SKM-1 treated with dmso at 0.1 percent for 144 hours (cell line): ENCODE measurements around the gene KCNQ2.

Experiments used
- DNase-seq: peaks from one replicate; lab custom pipeline; 2025; ENCODE audit not compliant: unreplicated experiment; lab: John Stamatoyannopoulos, UW

Gene KCNQ2

DNA sequence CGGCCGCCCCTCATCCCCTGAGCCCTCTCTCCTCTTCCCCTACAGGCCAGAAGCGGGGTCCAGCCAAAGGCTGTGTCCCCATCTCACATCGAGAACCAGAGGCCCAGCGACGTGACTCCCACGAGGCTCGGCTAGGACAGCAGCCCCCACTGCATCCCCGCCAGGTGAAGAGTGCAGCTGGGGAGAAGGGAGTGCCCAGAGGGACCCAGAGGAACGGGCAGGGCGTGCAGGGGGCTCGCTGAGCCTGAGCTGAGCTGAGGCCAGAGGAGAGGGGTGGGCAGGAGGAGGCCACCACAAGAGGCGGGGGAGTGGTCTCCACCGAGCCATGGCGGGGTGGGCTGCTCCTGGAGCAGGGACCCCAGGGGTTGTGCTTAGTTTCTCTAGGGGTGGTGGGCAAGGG, 32.6 kb downstream of the KCNQ2 start:
- DNase-seq: no peak

DNA sequence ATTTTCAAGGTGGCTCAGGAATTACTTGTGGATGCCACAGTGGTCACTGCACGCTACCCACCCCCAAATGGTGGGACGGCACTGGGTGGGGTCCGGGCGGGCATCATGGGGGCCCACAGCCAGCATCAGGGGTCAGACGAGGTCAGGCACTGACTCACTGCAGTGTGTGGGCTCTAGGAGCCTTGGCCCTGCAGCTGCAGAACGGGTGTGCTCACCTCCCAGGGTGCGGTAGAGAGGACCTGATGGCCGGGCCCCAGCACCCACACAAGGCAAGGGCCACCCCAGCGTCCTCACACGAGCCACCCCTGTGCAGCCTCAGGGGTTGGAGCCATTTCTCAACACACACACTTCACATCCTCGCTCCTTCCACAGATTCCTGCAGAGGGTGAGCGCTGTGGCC, 34.3 kb downstream of the KCNQ2 start:
- DNase-seq: no peak

DNA sequence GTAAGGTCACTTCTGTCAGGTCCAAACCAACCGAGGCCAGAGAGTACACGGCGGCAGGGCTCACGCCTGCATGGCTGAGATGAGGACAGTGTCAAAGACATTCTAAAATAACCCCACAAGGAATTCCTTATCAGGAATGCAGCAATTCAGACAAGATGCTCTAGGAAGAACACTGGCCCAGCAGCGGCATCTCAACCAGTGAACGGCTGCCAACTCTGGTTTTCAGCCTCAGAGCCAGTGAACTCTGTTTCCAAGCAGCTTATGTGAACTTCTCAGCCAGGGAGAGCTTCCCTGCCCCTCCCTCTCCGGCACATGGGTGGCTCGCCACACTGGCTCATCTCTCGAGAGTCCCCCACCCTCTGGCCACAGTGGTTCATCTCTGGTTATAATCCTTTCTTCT, 36.9 kb downstream of the KCNQ2 start:
- no peak for DNase-seq

DNA sequence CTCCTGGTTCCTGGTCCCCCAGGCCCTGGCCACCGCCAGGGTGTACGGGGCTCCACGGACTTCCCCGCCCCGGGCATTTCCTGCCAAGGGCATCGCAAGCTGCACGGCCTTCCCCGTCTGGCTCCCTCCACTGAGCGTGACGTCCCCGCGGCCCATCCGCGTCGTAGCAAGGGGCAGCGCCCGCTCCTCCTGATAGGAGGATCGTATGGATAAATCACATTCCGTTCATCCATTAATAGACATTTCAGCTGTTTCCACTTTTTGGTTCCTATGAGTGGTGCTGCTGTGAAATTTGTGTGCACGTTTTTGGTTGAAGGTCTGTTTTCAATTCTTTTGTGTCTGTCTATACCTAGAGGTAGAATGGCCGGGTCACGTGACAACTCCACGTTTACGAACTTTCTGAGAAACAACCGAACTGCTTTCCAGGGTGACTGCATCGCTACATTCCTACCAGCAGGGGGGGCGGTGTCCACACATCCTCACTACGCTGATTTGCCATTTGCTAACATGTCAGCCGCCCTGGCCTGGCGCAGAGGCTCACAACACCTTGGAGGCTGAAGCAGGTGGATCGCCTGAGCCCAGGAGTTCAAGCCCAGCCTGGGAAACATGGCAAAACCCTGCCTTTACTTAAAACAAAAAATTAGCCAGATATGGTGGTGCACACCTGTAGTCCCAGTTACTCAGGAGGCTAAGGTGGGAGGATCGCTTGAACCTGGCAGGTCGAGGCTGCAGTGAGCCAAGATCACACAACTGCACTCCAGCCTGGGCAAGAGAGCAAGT, 37.7 kb downstream of the KCNQ2 start:
- DNase-seq: peak; percentile 47

DNA sequence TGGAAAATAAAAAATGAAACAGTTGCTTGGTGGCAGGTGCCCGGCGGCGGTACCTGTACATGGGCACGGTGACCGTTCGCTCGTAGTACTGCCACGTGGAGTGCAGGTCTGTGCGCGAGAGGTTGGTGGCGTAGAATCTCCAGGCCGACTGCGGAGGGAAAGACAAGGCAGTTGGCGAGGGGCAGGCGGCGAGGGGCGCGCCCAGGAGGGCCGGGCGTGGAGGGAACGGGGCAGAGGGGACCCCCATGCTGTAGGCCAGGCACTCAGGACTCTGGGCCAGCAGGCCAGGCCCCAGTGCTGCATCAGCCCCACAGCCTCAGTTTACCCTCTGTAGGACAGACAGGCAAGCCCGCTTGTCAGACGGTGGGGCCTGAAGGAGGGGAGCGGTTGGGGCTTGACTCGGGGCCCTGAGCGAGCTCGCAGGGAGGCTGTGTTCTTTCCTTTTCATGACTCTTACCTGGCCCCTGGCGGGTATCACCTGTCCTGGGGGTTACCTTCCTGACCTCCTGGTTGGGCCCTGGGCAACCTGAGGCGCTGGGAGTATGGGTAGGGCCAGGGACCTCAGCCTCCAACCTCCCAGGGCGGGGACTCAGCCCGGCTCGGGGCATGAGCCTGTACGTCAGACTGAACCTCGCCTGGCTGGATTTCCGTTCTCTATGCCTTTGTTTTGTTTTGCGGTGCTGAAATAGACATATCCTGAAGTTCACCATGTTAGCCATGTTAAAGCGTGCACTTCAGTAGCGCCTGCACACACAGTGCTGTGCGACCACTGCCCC, 38.5 kb downstream of the KCNQ2 start:
- DNase-seq: no peak

DNA sequence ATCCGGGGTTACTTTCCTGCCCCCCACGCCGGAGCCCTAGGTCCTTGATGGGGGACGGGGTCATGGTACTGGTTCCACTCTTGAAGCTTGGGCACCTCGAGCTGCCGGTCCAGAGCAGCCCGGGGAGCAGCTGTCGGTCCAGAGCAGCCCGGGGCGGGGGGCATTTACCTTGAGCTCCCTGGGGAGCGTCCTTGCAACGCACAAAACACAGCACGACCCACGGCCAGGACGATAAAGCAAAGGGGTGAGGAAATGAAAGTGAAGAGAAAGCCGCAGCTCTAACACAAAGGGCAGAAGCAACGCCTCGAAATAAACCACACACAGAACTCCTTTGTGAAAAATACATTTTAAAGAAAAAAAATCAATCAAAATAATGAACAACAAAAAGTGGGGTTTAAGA, 39.1 kb downstream of the KCNQ2 start:
- DNase-seq: no peak

DNA sequence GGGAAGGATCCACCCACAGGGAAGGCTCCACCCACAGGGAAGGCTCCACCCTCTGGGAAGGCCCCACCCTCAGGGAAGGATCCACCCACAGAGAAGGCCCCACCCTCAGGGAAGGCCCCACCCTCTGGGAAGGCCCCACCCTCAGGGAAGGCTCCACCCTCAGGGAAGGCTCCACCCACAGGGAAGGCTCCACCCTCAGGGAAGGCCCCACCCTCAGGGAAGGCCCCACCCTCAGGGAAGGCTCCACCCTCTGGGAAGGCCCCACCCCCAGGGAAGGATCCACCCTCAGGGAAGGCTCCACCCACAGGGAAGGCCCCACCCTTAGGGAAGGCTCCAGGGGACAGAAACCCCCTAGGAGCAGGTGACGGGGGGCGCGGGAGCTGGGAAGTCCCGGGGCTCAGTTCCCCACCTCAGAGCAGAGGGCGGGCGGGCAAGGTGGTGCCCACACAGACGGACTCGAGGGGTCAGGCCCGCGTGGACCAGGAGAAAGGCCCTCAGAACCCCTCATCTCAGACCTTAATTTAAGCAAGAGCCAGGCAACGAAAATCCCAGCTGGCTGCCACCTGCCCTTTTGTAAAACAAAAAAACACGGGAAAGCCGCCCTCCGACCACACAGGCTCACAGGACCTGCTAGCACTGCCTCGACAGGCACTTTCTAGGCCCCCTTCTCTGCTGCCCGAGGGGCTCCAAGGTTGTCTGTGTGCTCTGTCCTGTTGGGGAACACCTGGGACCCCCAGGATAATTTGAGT, 39.7 kb downstream of the KCNQ2 start:
- DNase-seq: no peak

DNA sequence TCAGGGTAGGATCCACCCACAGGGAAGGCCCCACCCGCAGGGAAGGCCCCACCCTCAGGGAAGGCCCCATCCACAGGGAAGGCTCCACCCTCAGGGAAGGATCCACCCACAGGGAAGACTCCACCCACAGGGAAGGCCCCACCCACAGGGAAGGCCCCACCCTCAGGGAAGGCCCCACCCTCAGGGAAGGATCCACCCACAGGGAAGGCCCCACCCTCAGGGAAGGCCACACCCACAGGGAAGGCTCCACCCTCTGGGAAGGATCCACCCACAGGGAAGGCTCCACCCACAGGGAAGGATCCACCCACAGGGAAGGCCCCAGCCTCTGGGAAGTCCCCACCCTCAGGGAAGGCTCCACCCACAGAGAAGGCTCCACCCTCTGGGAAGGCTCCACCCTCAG, 40.5 kb downstream of the KCNQ2 start:
- DNase-seq: no peak

DNA sequence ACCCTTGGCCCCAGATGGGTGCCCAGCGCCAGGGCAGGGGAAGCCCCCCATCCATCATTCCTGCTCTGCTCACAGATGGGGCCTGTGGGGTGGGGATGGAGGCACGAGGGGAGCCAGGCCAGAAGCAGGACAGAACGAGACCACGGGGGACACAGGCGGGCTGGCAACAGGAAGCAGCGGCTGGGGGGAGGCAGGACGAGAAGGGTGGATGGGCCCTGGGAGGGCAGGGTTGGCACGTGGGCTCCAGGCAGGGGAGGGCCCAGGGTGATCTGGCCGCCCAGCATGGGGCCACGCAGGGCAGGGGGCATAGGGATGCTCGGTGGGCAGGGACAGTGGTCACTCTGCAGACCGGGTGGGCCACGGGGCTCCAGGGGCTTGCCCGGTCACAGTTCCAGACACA, 41.6 kb downstream of the KCNQ2 start:
- no peak for DNase-seq

DNA sequence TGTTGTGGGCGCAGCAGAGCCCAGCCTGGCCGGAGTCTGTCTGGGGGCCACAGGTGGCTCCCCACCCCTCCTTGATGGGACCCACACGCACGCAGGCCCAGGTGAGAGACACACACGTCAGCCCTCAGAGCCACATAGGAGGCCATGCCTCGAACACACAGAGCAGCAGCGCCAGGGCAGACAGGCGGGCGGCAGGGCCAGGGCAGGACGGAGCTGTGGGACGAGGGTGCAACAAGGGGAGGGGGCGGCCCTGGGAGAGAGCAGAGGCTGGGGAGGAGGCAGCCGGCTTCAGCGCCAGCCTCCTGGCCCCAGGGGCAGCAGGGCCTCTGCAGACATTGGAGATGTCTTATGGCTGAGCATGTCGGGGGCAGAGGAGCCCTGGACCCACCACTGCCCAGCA, 42.5 kb downstream of the KCNQ2 start:
- DNase-seq: no peak

DNA sequence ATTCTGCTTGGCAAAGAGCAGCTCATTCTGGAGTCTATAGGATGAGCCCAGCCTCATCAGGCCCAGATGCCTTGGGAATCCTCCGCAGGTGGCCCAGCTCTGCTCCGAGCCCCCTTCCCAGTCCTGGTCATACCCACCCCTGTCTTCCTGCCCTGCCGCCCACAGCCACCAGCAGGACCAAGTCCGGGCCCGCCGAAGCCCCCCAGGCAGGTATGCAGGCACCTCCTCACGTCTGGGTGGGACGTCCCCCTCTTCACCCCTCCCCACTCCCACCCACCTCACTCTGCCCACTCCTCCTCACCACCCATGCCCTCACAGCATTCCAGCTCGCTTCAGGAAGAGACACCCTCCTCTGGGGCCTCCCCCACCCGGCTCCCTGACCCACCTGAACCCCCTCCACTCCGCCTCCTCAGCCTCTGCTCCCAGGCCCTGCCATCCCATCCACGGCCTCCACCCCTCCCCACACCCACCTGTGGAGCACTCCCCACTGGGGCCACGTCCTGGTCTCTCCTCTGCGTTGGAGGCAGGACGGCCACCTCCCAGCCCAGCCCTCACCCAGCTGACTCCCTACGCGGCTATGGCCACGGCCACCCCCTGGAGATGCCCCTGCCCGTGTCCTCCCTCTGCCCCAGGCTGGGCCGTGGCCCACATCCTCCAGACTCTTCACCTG, 43.4 kb downstream of the KCNQ2 start:
- no peak for DNase-seq

DNA sequence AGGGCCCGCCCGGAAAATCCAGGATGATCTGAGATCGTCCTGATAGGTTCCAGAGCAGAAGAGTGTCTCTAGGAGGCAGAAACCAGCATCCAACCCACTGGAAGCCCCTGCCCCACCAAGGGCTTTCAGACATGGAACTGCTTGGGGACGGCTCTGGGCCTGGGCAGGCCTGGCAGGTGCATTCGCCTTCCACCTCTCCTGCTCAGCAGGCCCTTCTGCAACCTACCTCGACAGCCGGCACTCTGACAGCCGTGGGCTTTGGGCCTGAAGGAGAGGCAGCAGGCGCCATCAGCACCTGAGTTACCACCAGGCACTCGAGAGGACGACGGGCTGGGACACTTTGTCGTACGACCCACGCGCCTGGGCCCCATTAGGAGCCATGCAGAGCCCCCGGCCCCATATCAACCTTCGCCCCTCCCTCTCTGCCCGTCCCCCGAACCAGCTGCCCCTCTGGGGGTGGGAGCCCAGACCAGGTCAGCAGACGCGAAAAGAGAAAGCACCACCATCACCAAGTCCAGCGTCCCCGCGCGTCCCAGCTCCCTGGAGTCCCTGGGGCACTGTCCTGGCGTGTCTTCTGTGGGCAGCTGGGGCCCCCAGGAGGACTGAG, 44.6 kb downstream of the KCNQ2 start:
- DNase-seq: no peak

DNA sequence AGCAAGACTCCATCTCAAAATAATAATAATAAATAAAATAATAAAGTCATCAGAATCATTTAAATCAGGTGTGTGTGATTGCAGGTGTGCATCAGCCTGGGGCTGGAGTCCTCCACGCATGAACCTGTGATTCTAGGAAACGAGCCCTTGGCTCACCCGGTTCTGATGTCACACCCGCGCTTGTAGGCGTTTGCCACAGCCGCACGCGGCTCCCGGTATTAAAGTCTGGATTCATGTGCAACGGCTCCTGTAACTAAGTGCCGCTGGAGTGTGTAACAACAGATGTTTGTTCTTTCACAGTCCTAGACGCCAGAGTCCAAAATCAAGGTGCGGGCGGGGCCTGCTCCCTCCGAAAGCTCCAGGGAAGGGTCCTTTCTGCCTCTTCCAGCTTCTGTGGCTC, 45.2 kb downstream of the KCNQ2 start:
- no peak for DNase-seq

DNA sequence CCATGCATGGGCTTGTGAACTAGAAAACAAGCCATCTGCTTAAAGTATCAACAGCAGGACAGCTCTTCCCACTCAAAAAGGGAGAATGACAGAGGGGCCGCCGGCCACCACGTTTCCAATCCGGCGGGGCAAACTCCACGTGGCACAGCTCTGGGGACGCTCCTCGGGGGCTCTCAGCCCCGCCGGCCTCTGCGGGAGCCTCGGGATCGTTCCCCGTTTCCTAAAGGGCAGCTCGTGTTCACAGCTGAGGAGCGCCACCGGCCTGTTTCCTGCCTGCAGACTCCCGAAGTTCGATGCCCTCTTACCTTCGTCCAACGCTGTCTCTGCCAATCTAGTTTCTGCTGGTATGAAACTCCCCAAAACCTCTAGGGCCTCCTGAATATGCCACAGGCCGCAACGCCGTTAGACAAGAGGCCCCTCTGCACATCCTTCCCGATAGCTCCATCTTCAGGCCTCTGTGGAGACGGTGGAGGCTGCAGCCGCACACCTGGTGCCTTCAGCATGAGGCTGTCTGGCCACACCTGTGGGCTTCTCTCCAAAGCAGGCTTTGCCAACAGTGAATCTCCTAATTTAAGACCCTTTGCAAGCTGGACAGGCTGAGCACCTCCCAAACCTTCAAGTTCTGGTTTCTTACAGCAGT, 46.5 kb downstream of the KCNQ2 start:
- DNase-seq: no peak

DNA sequence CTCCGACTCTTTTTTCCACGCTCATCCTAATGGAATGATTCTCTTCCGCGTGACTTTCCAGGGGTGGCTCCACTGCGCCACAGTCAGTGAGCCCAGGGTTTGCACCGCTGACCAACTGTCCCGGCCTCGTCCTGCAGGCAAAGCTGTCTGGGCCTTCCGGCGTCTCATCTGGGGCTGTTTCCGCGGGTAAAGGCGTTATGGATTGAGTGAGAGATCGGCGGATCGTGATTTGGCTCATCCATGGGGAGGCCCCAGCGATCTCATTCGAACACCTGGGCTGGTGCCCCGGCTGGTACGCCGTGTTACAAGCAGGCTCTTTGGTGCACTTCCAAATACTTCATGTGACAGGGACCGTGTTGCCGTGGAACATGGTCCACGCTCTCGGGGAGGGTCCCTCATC, 47.8 kb downstream of the KCNQ2 start:
- DNase-seq: no peak

DNA sequence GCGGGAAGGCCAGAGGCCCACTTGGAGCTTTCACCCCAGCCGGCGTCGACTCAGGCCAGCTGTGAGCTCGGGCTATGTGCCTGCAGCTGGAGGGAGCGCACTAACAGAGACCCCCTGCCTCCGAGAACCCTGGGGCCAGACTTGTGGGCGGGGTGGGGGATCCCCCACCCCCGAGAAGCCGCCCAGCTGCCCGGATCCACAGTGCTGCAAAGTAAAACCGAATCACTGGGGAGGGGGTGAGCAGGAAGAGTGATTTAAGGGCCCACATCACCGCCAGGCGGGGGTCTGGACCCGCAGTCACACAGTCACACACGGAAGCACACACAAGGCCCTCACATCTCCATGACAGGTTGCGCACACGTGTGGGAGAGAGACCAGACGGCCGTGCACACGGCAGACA, 48.7 kb downstream of the KCNQ2 start:
- DNase-seq: no peak

DNA sequence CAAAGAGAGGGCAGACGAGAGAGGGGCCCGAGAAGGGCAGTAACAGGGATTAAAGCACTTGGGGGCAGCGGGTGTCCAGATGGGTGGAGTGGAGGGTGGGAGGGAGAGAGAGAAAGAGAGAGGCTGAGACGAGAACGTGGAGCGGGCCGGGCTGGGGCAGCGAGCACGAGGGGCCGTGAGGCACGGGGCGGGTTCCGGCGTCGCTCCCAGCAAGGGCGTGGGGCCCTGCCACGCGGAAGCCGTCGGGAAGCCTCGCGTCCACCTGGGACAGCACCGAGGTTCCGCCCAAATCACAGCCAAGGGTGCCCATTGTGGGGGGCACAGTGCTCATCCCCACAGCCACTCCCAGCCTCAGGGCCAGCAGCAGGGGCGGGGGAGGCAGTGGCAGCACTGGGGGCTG, 49.8 kb downstream of the KCNQ2 start:
- no peak for DNase-seq

DNA sequence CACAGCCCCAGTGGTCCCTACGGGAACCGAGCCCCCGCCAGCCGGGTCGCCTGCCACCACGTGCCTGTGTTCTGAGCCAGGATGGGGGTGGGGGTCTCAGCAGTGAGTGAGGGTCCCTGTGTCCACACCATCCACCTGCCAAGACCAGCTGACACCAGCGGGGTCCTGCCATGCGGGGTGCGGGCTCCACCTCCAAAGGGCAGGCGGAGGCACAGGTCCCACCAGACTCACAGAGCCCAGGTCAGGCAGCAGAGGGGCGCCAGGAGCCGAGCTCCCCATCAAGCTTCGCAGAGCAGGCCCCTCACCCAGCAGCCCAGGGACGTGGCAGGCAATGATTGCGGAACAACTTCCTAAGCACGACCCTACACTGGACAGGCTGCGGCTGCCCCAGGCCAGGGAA, 50.5 kb downstream of the KCNQ2 start:
- DNase-seq: no peak

DNA sequence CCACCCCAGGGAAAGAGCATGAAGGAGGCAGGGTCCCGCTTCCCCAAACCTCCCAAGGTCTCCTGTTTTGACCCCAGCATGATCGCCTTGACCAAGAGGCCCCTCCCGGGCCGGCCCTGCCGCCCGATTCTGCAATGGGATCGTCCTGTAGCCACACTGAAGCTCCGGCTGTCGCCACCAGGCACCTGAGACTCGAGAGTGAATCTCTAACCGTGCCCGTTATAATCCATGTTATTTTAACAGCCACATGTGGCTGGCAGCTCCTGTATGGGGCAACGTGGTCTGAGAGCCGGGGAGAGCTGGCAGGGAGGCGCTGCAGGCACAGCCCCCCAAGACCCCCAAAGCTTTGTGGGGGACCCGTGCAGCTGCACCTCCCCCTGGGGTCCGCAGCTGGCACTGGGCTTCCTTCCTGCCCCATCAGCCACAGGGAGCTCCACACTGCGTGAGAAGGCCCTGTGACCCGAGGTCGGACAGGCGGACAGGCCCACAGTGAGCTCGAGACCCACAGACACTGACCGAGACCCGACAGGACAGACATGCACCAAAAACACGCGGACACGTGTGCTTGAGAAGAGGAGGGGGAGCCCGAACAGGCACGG, 51.3 kb downstream of the KCNQ2 start:
- DNase-seq: no peak
